Stimulated activated naive CD8-positive, alpha-beta T cell treated with anti-CD3 and anti-CD28 coated beads, Interleukin-15, Interleukin-2, amounts not matched to agents 100 U/mL and 50 U/mL, for 24 hours (primary cell): ENCODE results near the gene NFIA.

Experiments
- ATAC-seq: fragments of 150-1000 bp; cut with Tn5 transposase; one replicate; pipeline ENCODE4 v1.10.0; 2021
- DNase-seq: peaks from one replicate; pipeline ENCODE4 v3.0.0; 2021

The NFIA gene

GRCh38 chr1:61498342-61498741 lies 416.0 kb downstream of the NFIA start:
- no peak for DNase-seq
- no peak for ATAC-seq

- no peak for ATAC-seq
- DNase-seq = no peak
Measured at GRCh38 chr1:61501971-61502916, 419.9 kb downstream of the NFIA start.

- no peak for ATAC-seq
- DNase-seq = no peak
Measured at GRCh38 chr1:61504305-61504704, 421.9 kb downstream of the NFIA start.

GRCh38 chr1:61504852-61505390 lies 422.6 kb downstream of the NFIA start:
- DNase-seq = no peak
- no peak for ATAC-seq

GRCh38 chr1:61506236-61506635 lies 423.9 kb downstream of the NFIA start:
- ATAC-seq (no peak), DNase-seq (no peak)

GRCh38 chr1:61506944-61507500 lies 424.7 kb downstream of the NFIA start:
- no peak for DNase-seq
- no peak for ATAC-seq
